IMR-90 (cell line): Measurements from ENCODE around the gene NLRC5. TPM values are rescaled to one million over a fixed set of nuclear protein-coding genes. Genes with fewer than 3 reads are reported as not detected.

ENCODE experiments used
- ATAC-seq: fragments of 200-7000 bp; cut with Tn5 transposase; 2 replicates; pipeline ENCODE4 v1.9.1; 2020; ENCODE audit warnings: low read depth, mild to moderate bottlenecking, moderate library complexity
- BruUV-seq: library from RNA; stranded (reverse); fragments of 400-500 nt; replicated peaks from 2 replicates; lab custom pipeline; 2021; lab: Mats Ljungman, UMichigan
- CTCF ChIA-PET: fragments of 300-600 bp; formaldehyde crosslinking; extraction: SDS; loops from one replicate; lab custom pipeline; 2021; ENCODE audit warnings: antibody characterized with exemption; lab: Yijun Ruan, JAX
- POLR2A ChIA-PET: fragments of 300-600 bp; sonication (Branson Sonifier 250); formaldehyde crosslinking; loops from one replicate; lab custom pipeline; 2022; ENCODE audit warnings: antibody characterized with exemption; ENCODE audit not compliant: unreplicated experiment; lab: Charles Lee
- DNase-seq: peaks from one replicate; pipeline ENCODE4 v3.0.0; 2013
- H2AFZ ChIP-seq: replicated peaks from 2 replicates; pipeline ENCODE3; 2013; ENCODE audit warnings: low read length, mild to moderate bottlenecking; ENCODE audit not compliant: poor library complexity
- H2AK5ac ChIP-seq: 2 replicates; pipeline ENCODE4 v1.6.1; 2013; ENCODE audit warnings: low read depth, low read length, inconsistent platforms
- H2AK9ac ChIP-seq: replicated peaks from 2 replicates; pipeline ENCODE3; 2013; ENCODE audit warnings: mild to moderate bottlenecking, low read depth, low read length, moderate library complexity; ENCODE audit not compliant: poor library complexity
- H2BK120ac ChIP-seq: 2 replicates; pipeline ENCODE4 v1.6.1; 2013; ENCODE audit warnings: low read depth, low read length, inconsistent platforms
- H2BK15ac ChIP-seq: 3 replicates; pipeline ENCODE4 v1.6.1; 2013; ENCODE audit warnings: low read depth, low read length, inconsistent platforms
- H2BK20ac ChIP-seq: 2 replicates; pipeline ENCODE4 v1.6.1; 2013; ENCODE audit warnings: low read depth, mild to moderate bottlenecking, inconsistent platforms, low read length, moderate library complexity
- H2BK5ac ChIP-seq: 2 replicates; pipeline ENCODE4 v1.6.1; 2013; ENCODE audit warnings: mild to moderate bottlenecking, low read depth, low read length, inconsistent platforms; ENCODE audit not compliant: poor library complexity, severe bottlenecking
- H3K14ac ChIP-seq: replicated peaks from 2 replicates; pipeline ENCODE4 v1.6.1; 2013; ENCODE audit warnings: low read depth, low read length, inconsistent platforms
- H3K18ac ChIP-seq: 2 replicates; pipeline ENCODE4 v1.6.1; 2013; ENCODE audit warnings: low read depth, low read length, control low read depth
- H3K23ac ChIP-seq: 2 replicates; pipeline ENCODE4 v1.6.1; 2013; ENCODE audit warnings: low read depth, low read length, inconsistent platforms
- H3K27ac ChIP-seq: 2 replicates; pipeline ENCODE4 v1.5.1; 2013; ENCODE audit warnings: mild to moderate bottlenecking, control low read depth, low read length; ENCODE audit not compliant: insufficient read depth
- H3K27me3 ChIP-seq: 2 replicates; pipeline ENCODE4 v1.6.1; 2013; ENCODE audit warnings: low read length; ENCODE audit not compliant: control insufficient read depth, insufficient read depth
- H3K36me3 ChIP-seq: 2 replicates; pipeline ENCODE4 v1.6.1; 2013; ENCODE audit warnings: low read length, mixed read lengths; ENCODE audit not compliant: control insufficient read depth, insufficient read depth
- H3K4ac ChIP-seq: 2 replicates; pipeline ENCODE4 v1.6.1; 2013; ENCODE audit warnings: low read depth, low read length, inconsistent platforms
- H3K4me1 ChIP-seq: 2 replicates; pipeline ENCODE4 v1.6.1; 2013; ENCODE audit warnings: low read length, mixed read lengths; ENCODE audit not compliant: control insufficient read depth, insufficient read depth
- H3K4me2 ChIP-seq: 2 replicates; pipeline ENCODE4 v1.6.1; 2013; ENCODE audit warnings: low read depth, mild to moderate bottlenecking, control low read depth, low read length, moderate library complexity
- H3K4me3 ChIP-seq: 2 replicates; pipeline ENCODE4 v1.5.1; 2013; ENCODE audit warnings: low read depth, mild to moderate bottlenecking, control low read depth, low read length, moderate library complexity; ENCODE audit not compliant: insufficient read depth
- H3K56ac ChIP-seq: 2 replicates; pipeline ENCODE4 v1.6.1; 2013; ENCODE audit warnings: low read length, inconsistent platforms; ENCODE audit not compliant: insufficient read depth; ENCODE audit errors: extremely low read depth
- H3K79me1 ChIP-seq, 2 experiments: 2 replicates each; pipeline ENCODE4 v1.6.1; 2013; ENCODE audit warnings: low read length in 2 of 2, inconsistent platforms in 1 of 2, low read depth in 1 of 2
- H3K9ac ChIP-seq: 2 replicates; pipeline ENCODE4 v1.6.1; 2013; ENCODE audit warnings: low read depth, low read length, control low read depth
- H3K9me1 ChIP-seq: 2 replicates; pipeline ENCODE4 v1.6.1; 2013; ENCODE audit warnings: low read length, inconsistent platforms; ENCODE audit not compliant: insufficient read depth
- H3K9me3 ChIP-seq: 2 replicates; pipeline ENCODE4 v1.6.1; 2013; ENCODE audit warnings: low read length; ENCODE audit not compliant: control insufficient read depth, insufficient read depth
- H4K20me1 ChIP-seq: 2 replicates; pipeline ENCODE4 v1.6.1; 2013; ENCODE audit warnings: low read length, inconsistent platforms; ENCODE audit not compliant: insufficient read depth
- H4K5ac ChIP-seq: 2 replicates; pipeline ENCODE4 v1.6.1; 2013; ENCODE audit warnings: mild to moderate bottlenecking, low read depth, low read length, control low read depth
- H4K8ac ChIP-seq, 2 experiments: 2 replicates each; pipeline ENCODE4 v1.6.1; 2013; ENCODE audit warnings: low read depth in 2 of 2, low read length in 2 of 2, control low read depth in 1 of 2, inconsistent platforms in 1 of 2
- H4K91ac ChIP-seq: 2 replicates; pipeline ENCODE4 v1.6.1; 2013; ENCODE audit warnings: low read depth, low read length, inconsistent platforms; ENCODE audit not compliant: insufficient read depth
- CTCF ChIP-seq: conservative IDR thresholded peaks from 2 replicates; pipeline ENCODE4 v1.5.1; 2012; ENCODE audit warnings: mild to moderate bottlenecking, low read depth, low read length, improper control_type of control experiment
- ELK1 ChIP-seq: fragments of 150-350 bp; IDR thresholded peaks from 2 replicates; pipeline ENCODE4 v1.6.1; 2016; ENCODE audit warnings: low read depth, mild to moderate bottlenecking, low read length, moderate library complexity, borderline replicate concordance
- MAZ ChIP-seq: IDR thresholded peaks from 2 replicates; pipeline ENCODE4 v1.6.1; 2012; ENCODE audit warnings: low read depth, mild to moderate bottlenecking, low read length, improper control_type of control experiment, moderate library complexity, borderline replicate concordance
- MXI1 ChIP-seq: IDR thresholded peaks from 2 replicates; pipeline ENCODE4 v1.6.1; 2012; ENCODE audit warnings: low read depth, mild to moderate bottlenecking, low read length, moderate library complexity, borderline replicate concordance
- NFE2L2 ChIP-seq: fragments of 150-350 bp; IDR thresholded peaks from 2 replicates; pipeline ENCODE4 v1.6.1; 2016; ENCODE audit warnings: low read depth, mild to moderate bottlenecking, low read length
- RAD21 ChIP-seq: IDR thresholded peaks from 2 replicates; pipeline ENCODE4 v1.6.1; 2012; ENCODE audit warnings: low read length, improper control_type of control experiment
- RCOR1 ChIP-seq: IDR thresholded peaks from 2 replicates; pipeline ENCODE4 v1.6.1; 2012; ENCODE audit warnings: mild to moderate bottlenecking, low read length, improper control_type of control experiment; ENCODE audit not compliant: insufficient replicate concordance
- RFX5 ChIP-seq: IDR thresholded peaks from 2 replicates; pipeline ENCODE4 v1.8.0; 2012; ENCODE audit warnings: low read depth, mild to moderate bottlenecking, low read length, moderate library complexity
- WGBS, 2 experiments: methylation state at CpG; one replicate each; pipeline versions ENCODE4 v1.1.5 to v1.1.7; 2013; ENCODE audit warnings: missing lambda C conversion rate in 2 of 2; ENCODE audit not compliant: insufficient read length in 1 of 2; ENCODE audit errors: extremely low coverage in 2 of 2; 5-methylcytosine and 5-hydroxymethylcytosine counted together
- dilution Hi-C: fragments of 300-500 bp; cut with HindIII; formaldehyde crosslinking; loops from one replicate; pipeline ENCODE4 v1.14.3; 2018; ENCODE audit warnings: low sequenced_read_pairs; ENCODE audit not compliant: unreplicated experiment
- in situ Hi-C: fragments of 300-500 bp; cut with MboI; formaldehyde crosslinking; loops from 3 replicates; pipeline ENCODE4 v1.14.3; 2019; ENCODE audit warnings: low sequenced_read_pairs, inconsistent platforms, mixed read lengths
- intact Hi-C: fragments of 100-400 bp; cut with micrococcal nuclease; formaldehyde crosslinking; loops from 2 replicates; pipeline ENCODE4 v1.10.0; 2022
- polyA plus RNA-seq, 3 experiments: library from polyadenylated mRNA; depleted of rRNA; stranded (reverse); fragments of >200 nt; gene quantifications; 2 replicates each; pipeline ENCODE4 v1.2.3, GENCODE V29; 2012; ENCODE audit warnings: low replicate concordance in 1 of 3
- total RNA-seq: library from RNA; depleted of rRNA; stranded (reverse); fragments of >200 nt; gene quantifications from 2 replicates; pipeline ENCODE4 v1.2.3, GENCODE V29; 2012

NLRC5 gene
- total and polyA plus RNA-seq, 2 of the 4 experiments (the other 2 are of a cell fraction), result 9.1 to 14.9 TPM

GRCh38 chr16:57066625-57067024 lies 77.3 kb downstream of the NLRC5 start:
- Histone ChIP-seq H2BK5ac (no peak overlapping the region), H3K36me3 (no peaks in the 10 kb centered on the region; the same call in 1 of the 2 replicates), H3K27me3 (no peaks in the 10 kb centered on the region), H3K23ac (no peak overlapping the region), H3K9me3 (no peaks in the 10 kb centered on the region), H3K4ac (no peak overlapping the region), H2BK15ac (no peak overlapping the region), H2BK120ac (no peak overlapping the region), H4K8ac (no peak overlapping the region), H3K56ac (no peak overlapping the region), H2AFZ (no peak overlapping the region), H4K5ac (no peak overlapping the region), H3K79me1 (no peaks in the 10 kb centered on the region), H2BK20ac (no peak overlapping the region), H3K4me2 (no peak overlapping the region), H4K91ac (no peak overlapping the region), H3K14ac (no peak overlapping the region), H4K20me1 (no peaks in the 10 kb centered on the region; the same call in 1 of the 2 replicates), H2AK9ac (no peak overlapping the region), H3K4me3 (no peak overlapping the region), H3K9me1 (0 out of 2 replicates have a peak, but pooled peaks cover 6% of the 10 kb centered on the region), H2AK5ac (no peak overlapping the region), H3K9ac (no peak overlapping the region), H3K27ac (no peak overlapping the region), H3K4me1 (no peaks in the 10 kb centered on the region; the same call in 1 of the 2 replicates), H3K18ac (no peak overlapping the region)
- 76% methylated on average over 3 of the region's 4 CpGs; no CpG with 5 or more reads in 1 of the 2 experiments for WGBS, 2 experiments
- no TSS peak for BruUV-seq
- in situ Hi-C loops, result no loop called here
- ATAC-seq, result no peak
- ChIA-PET CTCF (no interaction called here), POLR2A (interaction anchor here (0.5 kb wide), 1 partner anchor 106 kb away, joined by 3 read pairs; no protein-coding TSS in a partner anchor)
- no peak for DNase-seq
- TF ChIP-seq ELK1 (no peak), MAZ (no peak), NFE2L2 (no peak), MXI1 (no peak), CTCF (no peak), RCOR1 (no peak), RFX5 (no peak), RAD21 (no peak)
- intact Hi-C loops, result no loop called here
- dilution Hi-C loops, result no loop called here
